Caco-2 (cell line): ENCODE data around the gene PIRT. TPM values are rescaled to one million over a fixed set of nuclear protein-coding genes. Genes with fewer than 3 reads are reported as not detected.

Source experiments
- BruUV-seq: library from RNA; stranded (reverse); fragments of 400-500 nt; replicated peaks from 2 replicates; lab custom pipeline; 2021; lab: Mats Ljungman, UMichigan
- CTCF ChIA-PET: fragments of 300-600 bp; sonication (Branson Sonifier 250); formaldehyde crosslinking; loops from one replicate; lab custom pipeline; 2022; ENCODE audit warnings: antibody characterized with exemption; lab: Charles Lee
- POLR2A ChIA-PET: fragments of 300-600 bp; sonication (Branson Sonifier 250); formaldehyde crosslinking; loops from one replicate; lab custom pipeline; 2022; ENCODE audit warnings: antibody characterized with exemption; lab: Charles Lee
- DNase-seq, 2 experiments: peaks; one replicate each; pipeline versions ENCODE4 v3.0.0 to v3.0.0-alpha.2; 2020 to 2022
- H3K27me3 ChIP-seq: replicated peaks from 2 replicates; pipeline ENCODE4 v1.6.0; 2011; ENCODE audit warnings: low read length; ENCODE audit not compliant: control insufficient read depth, insufficient read depth
- H3K36me3 ChIP-seq: 2 replicates; pipeline ENCODE4 v1.5.1; 2011; ENCODE audit warnings: low read length; ENCODE audit not compliant: control insufficient read depth, insufficient read depth
- H3K4me1 ChIP-seq: fragments of 250-450 bp; sonication (Bioruptor Pico); 2 replicates; pipeline ENCODE4 v1.5.1; 2020; ENCODE audit warnings: mild to moderate bottlenecking
- H3K4me3 ChIP-seq: 2 replicates; pipeline ENCODE4 v1.5.1; 2011; ENCODE audit warnings: low read depth, mild to moderate bottlenecking, control low read depth, low read length
- H3K9me3 ChIP-seq: fragments of 250-450 bp; sonication (Bioruptor Pico); 2 replicates; pipeline ENCODE4 v1.5.1; 2020; ENCODE audit warnings: mild to moderate bottlenecking, moderate library complexity
- H3K27ac Mint-ChIP-seq: one replicate; pipeline ENCODE4 v1.8.0; 2022; ENCODE audit warnings: mixed read lengths; ENCODE audit not compliant: unreplicated experiment
- H3K27me3 Mint-ChIP-seq: one replicate; pipeline ENCODE4 v1.8.0; 2022; ENCODE audit warnings: mixed read lengths; ENCODE audit not compliant: insufficient read depth, unreplicated experiment
- H3K36me3 Mint-ChIP-seq: one replicate; pipeline ENCODE4 v1.8.0; 2022; ENCODE audit warnings: mild to moderate bottlenecking, mixed read lengths; ENCODE audit not compliant: insufficient read depth, unreplicated experiment
- H3K4me1 Mint-ChIP-seq: one replicate; pipeline ENCODE4 v1.8.0; 2022; ENCODE audit warnings: low read depth, mixed read lengths; ENCODE audit not compliant: unreplicated experiment
- H3K4me3 Mint-ChIP-seq: one replicate; pipeline ENCODE4 v1.8.0; 2022; ENCODE audit warnings: mild to moderate bottlenecking, moderate library complexity, mixed read lengths; ENCODE audit not compliant: unreplicated experiment
- H3K9me3 Mint-ChIP-seq: one replicate; pipeline ENCODE4 v1.8.0; 2022; ENCODE audit warnings: mixed read lengths; ENCODE audit not compliant: unreplicated experiment
- intact Hi-C: fragments of 100-400 bp; cut with micrococcal nuclease; formaldehyde crosslinking; loops from one replicate; pipeline ENCODE4 v1.10.0; 2022; ENCODE audit not compliant: unreplicated experiment
- total RNA-seq: library from RNA; stranded (reverse); gene quantifications from 2 replicates; pipeline ENCODE4 v1.2.3, GENCODE V29; 2022
- TF ChIP-seq, protein P1 (sequence below), 2 experiments: fragments of 200-600 bp in 1 of 2; IDR thresholded peaks; 1 replicate in 1 of 2; 2 replicates in 1 of 2; pipeline versions ENCODE4 v1.5.1 to v1.8.0; 2011 to 2022; ENCODE audit warnings: antibody characterized with exemption in 1 of 2, control low read depth in 1 of 2, inconsistent platforms in 1 of 2, low read depth in 1 of 2, low read length in 1 of 2, mild to moderate bottlenecking in 1 of 2, moderate library complexity in 1 of 2; ENCODE audit not compliant: insufficient read depth in 1 of 2, severe bottlenecking in 1 of 2, unreplicated experiment in 1 of 2

Gene PIRT
- total RNA-seq, 1 experiment from 2014 or later: not detected

DNA sequence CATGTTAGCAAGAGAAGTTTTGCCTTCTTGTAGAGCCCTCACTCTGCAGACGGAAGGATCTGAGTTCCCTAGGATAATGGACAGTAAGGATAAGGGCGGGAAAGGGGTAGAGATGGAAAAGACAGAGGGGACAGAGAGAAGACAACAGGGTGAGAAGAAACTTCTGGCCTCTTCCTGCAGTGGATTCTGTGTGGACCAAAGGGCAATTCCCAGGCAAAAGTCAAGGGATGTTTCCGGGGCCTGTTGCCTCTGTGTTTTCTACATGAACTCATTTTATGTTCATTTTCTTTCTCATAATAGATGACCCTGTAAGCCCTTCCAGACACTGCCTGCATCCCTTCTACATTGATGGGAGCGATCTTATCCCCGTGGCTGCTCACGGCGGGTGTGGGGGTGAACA is 33.3 kb downstream of the PIRT start:
- TF ChIP-seq, protein P1, sequence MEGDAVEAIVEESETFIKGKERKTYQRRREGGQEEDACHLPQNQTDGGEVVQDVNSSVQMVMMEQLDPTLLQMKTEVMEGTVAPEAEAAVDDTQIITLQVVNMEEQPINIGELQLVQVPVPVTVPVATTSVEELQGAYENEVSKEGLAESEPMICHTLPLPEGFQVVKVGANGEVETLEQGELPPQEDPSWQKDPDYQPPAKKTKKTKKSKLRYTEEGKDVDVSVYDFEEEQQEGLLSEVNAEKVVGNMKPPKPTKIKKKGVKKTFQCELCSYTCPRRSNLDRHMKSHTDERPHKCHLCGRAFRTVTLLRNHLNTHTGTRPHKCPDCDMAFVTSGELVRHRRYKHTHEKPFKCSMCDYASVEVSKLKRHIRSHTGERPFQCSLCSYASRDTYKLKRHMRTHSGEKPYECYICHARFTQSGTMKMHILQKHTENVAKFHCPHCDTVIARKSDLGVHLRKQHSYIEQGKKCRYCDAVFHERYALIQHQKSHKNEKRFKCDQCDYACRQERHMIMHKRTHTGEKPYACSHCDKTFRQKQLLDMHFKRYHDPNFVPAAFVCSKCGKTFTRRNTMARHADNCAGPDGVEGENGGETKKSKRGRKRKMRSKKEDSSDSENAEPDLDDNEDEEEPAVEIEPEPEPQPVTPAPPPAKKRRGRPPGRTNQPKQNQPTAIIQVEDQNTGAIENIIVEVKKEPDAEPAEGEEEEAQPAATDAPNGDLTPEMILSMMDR (IDR thresholded peaks at IDR 0.05; ENCODE audit: insufficient read depth in 1 of 2, low read depth in 1 of 2, low read length in 1 of 2, severe bottlenecking in 1 of 2, unreplicated experiment in 1 of 2): no peak
- POLR2A ChIA-PET: no interaction called here
- CTCF ChIA-PET: no interaction called here
- Mint-ChIP-seq H3K36me3 (no peaks in the 10 kb centered on the region), H3K27me3 (no peaks in the 10 kb centered on the region), H3K4me1 (peaks cover 6% of the 10 kb centered on the region), H3K9me3 (no peaks in the 10 kb centered on the region), H3K4me3 (no peak overlapping the region), H3K27ac (no peak overlapping the region)
- H3K9me3 ChIP-seq: no peaks in the 10 kb centered on the region
- no TSS peak for BruUV-seq
- intact Hi-C loops: no loop called here
- H3K36me3 ChIP-seq: no peaks in the 10 kb centered on the region
- no peaks in the 10 kb centered on the region for H3K4me1 ChIP-seq
- H3K27me3 ChIP-seq: no peaks in the 10 kb centered on the region
- DNase-seq: no peak
- no peak overlapping the region for H3K4me3 ChIP-seq

DNA sequence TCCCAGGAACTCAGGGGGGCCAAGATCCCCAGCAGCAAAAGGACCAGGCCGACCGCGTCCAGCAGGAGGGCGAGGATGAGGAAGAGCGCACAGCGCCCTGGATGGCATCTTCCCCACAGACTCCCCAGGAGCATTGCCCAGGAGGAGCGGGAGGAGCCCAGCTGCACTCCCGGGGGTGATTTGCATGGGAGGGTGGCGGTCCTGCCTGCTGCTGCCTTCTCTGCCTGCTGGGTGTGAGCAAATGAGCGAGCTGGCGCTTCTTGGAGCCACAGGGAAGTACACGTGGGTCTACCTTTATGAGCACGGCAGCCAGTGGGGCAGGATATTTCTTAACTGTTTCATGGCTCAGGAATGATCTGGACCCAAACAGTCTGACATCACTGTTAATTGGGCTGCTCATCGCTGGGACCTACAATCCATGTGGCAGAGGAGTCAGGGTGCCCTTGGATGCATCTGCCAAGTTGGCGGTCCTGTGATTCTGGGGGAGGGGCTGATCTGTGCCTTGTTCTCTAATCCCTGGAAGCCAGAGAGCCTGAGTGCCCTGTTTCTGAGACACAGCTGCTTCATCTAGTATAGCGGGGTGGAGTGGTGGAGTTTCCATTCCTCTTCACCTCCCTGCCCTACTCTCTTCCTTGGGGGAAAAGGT is 33.9 kb downstream of the PIRT start, which contains the start of gene TMEM238L:
Gene TMEM238L, minus strand, starts transcription at position 270 of the 646 bp plus-strand sequence. Its CDS starts 136 bp downstream, at position 134.
- no peak within 1 kb of the TSS for H3K27ac Mint-ChIP-seq
- H3K27me3 Mint-ChIP-seq: no peaks in the 10 kb centered on the region
- TF ChIP-seq, protein P1 (IDR thresholded peaks at IDR 0.05; ENCODE audit: insufficient read depth in 1 of 2, low read depth in 1 of 2, low read length in 1 of 2, severe bottlenecking in 1 of 2, unreplicated experiment in 1 of 2): no peak
- intact Hi-C loops: no loop called here
- no TSS peak for BruUV-seq
- DNase-seq: no peak
- H3K4me3 Mint-ChIP-seq: no peak within 1 kb of the TSS
- H3K4me1 ChIP-seq: no peaks in the 10 kb centered on the region
- no peak within 1 kb of the TSS for H3K4me3 ChIP-seq
- H3K9me3 Mint-ChIP-seq: no peaks in the 10 kb centered on the region
- no peaks in the 10 kb centered on the region for H3K27me3 ChIP-seq
- ChIA-PET POLR2A (no interaction called here), CTCF (no interaction called here)
- H3K4me1 Mint-ChIP-seq: peaks cover 6% of the 10 kb centered on the region
- no peaks in the 10 kb centered on the region for H3K36me3 Mint-ChIP-seq
- no peaks in the 10 kb centered on the region for H3K9me3 ChIP-seq
- H3K36me3 ChIP-seq: no peaks in the 10 kb centered on the region

DNA sequence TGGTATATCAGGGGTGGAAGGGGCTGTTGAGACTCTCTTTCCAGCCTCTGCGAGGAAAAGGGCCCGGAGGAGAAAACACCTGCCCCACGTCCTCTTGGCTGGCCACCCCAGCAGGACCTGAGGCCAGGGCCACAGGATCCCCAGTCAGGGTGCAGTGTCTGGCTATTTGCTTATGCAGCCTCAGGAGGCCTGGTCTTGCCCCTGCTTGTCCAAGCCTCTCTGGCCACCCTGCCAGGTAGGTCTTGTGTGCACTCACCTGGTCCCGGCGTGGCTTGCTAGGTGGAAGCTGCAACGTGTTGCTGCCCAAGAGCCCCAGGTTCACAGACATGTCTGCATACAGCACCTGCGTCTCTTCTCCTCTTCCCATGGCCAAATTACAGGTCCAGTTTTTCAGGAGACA is 34.5 kb downstream of the PIRT start:
- TF ChIP-seq, protein P1 (IDR thresholded peaks at IDR 0.05; ENCODE audit: insufficient read depth in 1 of 2, low read depth in 1 of 2, low read length in 1 of 2, severe bottlenecking in 1 of 2, unreplicated experiment in 1 of 2): no peak
- ChIA-PET CTCF (no interaction called here), POLR2A (no interaction called here)
- peaks cover 1% of the 10 kb centered on the region; the same call in 1 of the 2 replicates for H3K4me1 ChIP-seq
- Mint-ChIP-seq H3K36me3 (no peaks in the 10 kb centered on the region), H3K4me3 (no peak overlapping the region), H3K9me3 (no peaks in the 10 kb centered on the region), H3K27ac (no peak overlapping the region), H3K27me3 (no peaks in the 10 kb centered on the region), H3K4me1 (peaks cover 6% of the 10 kb centered on the region)
- H3K36me3 ChIP-seq: no peaks in the 10 kb centered on the region
- intact Hi-C loops: no loop called here
- no peaks in the 10 kb centered on the region for H3K27me3 ChIP-seq
- no TSS peak for BruUV-seq
- no peak for DNase-seq
- H3K4me3 ChIP-seq: no peak overlapping the region
- H3K9me3 ChIP-seq: no peaks in the 10 kb centered on the region
